ENCODE data around the gene LRRK1. TPM values are rescaled to one million over a fixed set of nuclear protein-coding genes. Genes with fewer than 3 reads are reported as not detected.
A peak's percentile ranks its signal among the peaks of the same experiment; 100 is the strongest.

Gene LRRK1
- total RNA-seq, 4 donors from 2014 or later = 14.8 to 29.3 (median 19.1) TPM

DNA sequence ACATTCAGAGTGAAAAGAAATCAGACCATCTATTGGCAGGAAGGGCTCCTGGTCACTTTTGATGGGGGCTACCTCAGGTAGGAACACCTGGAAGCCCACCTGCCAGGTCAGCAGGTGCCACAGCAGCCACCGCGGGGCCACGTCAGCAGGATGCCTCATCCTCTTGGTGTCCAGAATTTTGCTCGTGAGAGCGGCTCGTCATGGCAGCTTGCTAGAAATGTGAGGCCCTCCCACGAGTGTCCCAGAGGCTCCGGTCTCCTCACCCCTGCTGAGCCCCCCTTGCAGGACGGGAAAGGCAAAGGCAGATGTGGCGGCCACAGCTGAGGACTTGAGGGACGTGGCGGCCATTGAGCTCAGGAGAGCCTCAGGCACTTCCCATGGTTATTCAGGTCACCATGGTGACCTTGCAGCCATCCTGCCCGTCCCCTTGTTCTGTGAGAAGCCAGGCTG lies 129.4 kb downstream of the LRRK1 start:
- intact Hi-C loops (cut with DNase I; ENCODE audit: low total_unique reads) = no loop called here
- H3K4me3 ChIP-seq (ENCODE audit: low read depth, poor library complexity, severe bottlenecking) = no peak overlapping the region
- TF ChIP-seq, protein P1, sequence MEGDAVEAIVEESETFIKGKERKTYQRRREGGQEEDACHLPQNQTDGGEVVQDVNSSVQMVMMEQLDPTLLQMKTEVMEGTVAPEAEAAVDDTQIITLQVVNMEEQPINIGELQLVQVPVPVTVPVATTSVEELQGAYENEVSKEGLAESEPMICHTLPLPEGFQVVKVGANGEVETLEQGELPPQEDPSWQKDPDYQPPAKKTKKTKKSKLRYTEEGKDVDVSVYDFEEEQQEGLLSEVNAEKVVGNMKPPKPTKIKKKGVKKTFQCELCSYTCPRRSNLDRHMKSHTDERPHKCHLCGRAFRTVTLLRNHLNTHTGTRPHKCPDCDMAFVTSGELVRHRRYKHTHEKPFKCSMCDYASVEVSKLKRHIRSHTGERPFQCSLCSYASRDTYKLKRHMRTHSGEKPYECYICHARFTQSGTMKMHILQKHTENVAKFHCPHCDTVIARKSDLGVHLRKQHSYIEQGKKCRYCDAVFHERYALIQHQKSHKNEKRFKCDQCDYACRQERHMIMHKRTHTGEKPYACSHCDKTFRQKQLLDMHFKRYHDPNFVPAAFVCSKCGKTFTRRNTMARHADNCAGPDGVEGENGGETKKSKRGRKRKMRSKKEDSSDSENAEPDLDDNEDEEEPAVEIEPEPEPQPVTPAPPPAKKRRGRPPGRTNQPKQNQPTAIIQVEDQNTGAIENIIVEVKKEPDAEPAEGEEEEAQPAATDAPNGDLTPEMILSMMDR (IDR thresholded peaks at IDR 0.05) = no peak
- no peak for TF ChIP-seq POLR2A (IDR thresholded peaks at IDR 0.05)
- WGBS, 2 donors = 90 to 96% methylated on average over 13 of the region's 13 CpGs
- DNase-seq (ENCODE audit: low spot score in 2 of 2) = peak; percentile 8 to 81

DNA sequence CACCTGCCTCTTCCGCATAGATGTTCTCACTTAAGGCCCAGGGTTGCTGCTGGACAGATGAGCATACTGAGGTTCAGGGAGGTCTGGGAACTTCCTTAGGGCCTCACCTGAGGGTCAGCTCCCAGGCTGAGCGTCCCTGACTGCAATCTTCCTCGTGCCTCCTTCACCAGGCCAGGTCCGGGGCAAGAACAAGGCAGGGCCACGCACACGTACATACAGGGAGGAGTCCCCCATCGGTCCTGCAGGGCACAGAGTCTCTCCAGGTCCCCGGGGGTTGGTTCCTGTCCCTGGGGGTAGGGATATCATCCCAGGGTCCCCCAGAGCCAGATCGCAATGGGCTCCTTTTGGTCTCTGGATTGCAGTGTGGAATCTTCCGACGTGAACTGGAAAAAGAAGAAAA lies 130.1 kb downstream of the LRRK1 start:
- intact Hi-C loops (cut with DNase I; ENCODE audit: low total_unique reads) = no loop called here
- 91 to 93% methylated on average over 11 of the region's 11 CpGs for WGBS, 2 donors
- peak; percentile 4 to 36 for DNase-seq (ENCODE audit: low spot score in 2 of 2)
- TF ChIP-seq, protein P1 (IDR thresholded peaks at IDR 0.05) = no peak
- H3K4me3 ChIP-seq (ENCODE audit: low read depth, poor library complexity, severe bottlenecking) = no peak overlapping the region

DNA sequence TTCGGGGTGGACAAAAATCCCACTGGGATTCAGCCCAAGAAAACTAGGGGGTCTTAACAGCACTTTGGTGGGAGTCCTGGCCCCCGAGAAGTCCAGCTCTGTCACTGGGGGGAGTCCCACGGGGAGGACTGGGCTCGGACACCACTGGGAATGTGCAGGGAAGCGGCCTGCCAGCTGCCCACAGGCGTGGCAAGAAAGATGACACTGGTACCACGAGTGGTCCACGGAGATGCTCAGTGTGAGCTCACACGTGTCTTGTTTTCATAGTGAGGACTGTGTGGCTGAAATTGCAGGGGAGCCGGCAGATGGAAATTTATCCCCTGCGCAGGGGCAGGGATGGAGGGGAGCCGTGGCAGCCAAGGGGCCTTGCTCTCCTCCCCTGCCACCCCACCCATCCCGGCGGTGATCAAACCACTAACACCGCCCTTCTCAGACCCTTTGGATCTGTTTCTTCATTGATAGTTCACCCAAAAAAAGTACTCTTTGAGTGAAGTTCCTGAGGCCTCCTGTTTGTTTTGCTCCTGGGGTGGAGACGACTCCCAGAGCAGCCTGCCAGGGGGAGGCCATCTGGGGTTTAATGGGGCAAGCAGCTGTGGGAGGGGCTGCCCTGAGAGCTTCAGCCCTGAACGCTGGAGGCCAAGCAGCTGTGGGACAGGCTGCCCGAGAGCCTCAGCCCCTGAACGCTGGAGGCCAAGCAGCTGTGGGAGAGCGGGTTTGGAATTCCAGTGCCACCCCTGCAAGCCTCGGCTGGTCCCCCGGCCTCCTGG lies 130.9 kb downstream of the LRRK1 start:
- TF ChIP-seq, protein P1 (IDR thresholded peaks at IDR 0.05) = no peak
- TF ChIP-seq POLR2A (IDR thresholded peaks at IDR 0.05) = no peak
- 77 to 83% methylated on average over 22 of the region's 22 CpGs for WGBS, 2 donors
- intact Hi-C loops (cut with DNase I; ENCODE audit: low total_unique reads) = no loop called here
- H3K4me3 ChIP-seq (ENCODE audit: low read depth, poor library complexity, severe bottlenecking) = no peak overlapping the region
- DNase-seq (ENCODE audit: low spot score in 2 of 2) = peak in 1 of 2 donors; percentile 56

DNA sequence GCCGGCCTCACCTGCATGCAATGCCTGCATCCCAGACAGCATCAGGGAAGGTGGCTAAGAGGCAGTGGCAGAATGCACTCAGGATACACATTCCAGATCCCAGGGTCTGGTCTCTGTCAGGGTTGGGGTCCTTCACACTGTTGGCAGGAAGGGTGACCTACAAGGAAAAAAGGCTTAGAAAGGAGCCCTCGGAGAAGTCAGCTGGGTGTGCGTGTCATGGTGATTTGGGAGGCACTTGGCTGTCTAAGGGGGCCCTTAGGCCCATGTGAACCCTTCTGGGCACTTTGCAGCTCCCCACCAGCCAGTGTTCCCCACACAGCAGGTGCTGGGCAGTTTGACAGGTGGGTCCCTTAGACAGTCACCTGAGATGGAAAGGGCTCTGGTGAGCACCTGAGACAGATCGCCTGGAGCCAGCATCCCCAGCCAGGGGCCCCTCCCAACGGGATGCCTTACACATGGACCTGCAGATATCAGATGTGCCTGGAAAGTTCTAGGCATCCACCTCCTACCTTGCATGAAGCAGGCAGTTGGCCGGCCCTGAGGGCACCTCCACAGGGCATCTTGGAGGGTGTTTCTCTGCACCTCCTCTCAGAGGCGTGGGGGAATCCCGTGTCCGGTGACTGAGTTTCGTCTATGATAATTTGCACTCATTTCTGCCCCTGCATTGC lies 131.6 kb downstream of the LRRK1 start:
- H3K4me3 ChIP-seq (ENCODE audit: low read depth, poor library complexity, severe bottlenecking) = no peak overlapping the region
- DNase-seq (ENCODE audit: low spot score in 2 of 2) = peak in 1 of 2 donors; percentile 62
- no peak for TF ChIP-seq POLR2A (IDR thresholded peaks at IDR 0.05)
- TF ChIP-seq, protein P1 (IDR thresholded peaks at IDR 0.05) = no peak
- intact Hi-C loops (cut with DNase I; ENCODE audit: low total_unique reads) = no loop called here
- WGBS, 2 donors = 83 to 88% methylated on average over 10 of the region's 10 CpGs

DNA sequence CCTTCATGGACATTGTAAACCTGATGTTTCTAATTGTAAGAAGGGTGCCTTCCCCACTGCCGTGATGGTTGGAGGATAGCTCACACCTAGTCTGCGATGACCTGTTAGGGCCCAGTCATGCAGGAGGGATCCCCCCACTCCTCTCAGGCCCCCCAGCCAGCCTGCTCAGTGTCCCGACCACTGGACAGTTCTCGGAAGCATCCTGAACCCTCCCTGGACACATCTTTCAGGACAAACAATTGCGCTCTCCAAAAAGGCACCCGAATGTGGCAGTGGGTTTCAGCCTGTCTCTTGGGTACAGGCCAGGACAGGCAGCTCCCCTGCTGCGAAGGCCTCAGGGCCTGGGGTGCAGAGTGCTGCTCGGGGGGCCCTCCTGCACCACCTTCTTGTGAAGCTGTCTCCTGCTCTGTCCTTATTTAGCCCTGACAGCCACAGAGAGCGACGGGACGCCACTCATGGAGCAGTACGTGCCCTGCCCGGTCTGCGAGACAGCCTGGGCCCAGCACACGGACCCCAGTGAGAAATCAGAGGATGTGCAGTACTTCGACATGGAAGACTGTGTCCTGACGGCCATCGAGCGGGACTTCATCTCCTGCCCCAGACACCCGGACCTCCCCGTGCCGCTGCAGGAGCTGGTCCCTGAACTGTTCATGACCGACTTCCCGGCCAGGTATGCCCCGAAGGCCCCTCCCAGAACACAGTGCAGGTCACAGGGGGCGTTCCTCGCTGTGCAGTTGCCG lies 132.3 kb downstream of the LRRK1 start:
- WGBS, 2 donors = 94 to 95% methylated on average over 22 to 27 of the region's 28 CpGs
- intact Hi-C loops (cut with DNase I; ENCODE audit: low total_unique reads) = no loop called here
- peak; percentile 8 to 80 for DNase-seq (ENCODE audit: low spot score in 2 of 2)

More for the DNA sequence above, 132.3 kb downstream of the LRRK1 start:
- TF ChIP-seq, protein P1 (IDR thresholded peaks at IDR 0.05) = no peak
- TF ChIP-seq POLR2A (IDR thresholded peaks at IDR 0.05) = no peak
- no peak overlapping the region for H3K4me3 ChIP-seq (ENCODE audit: low read depth, poor library complexity, severe bottlenecking)
